ENCODE measurements around the gene ARPC1B.

The ARPC1B gene

DNA sequence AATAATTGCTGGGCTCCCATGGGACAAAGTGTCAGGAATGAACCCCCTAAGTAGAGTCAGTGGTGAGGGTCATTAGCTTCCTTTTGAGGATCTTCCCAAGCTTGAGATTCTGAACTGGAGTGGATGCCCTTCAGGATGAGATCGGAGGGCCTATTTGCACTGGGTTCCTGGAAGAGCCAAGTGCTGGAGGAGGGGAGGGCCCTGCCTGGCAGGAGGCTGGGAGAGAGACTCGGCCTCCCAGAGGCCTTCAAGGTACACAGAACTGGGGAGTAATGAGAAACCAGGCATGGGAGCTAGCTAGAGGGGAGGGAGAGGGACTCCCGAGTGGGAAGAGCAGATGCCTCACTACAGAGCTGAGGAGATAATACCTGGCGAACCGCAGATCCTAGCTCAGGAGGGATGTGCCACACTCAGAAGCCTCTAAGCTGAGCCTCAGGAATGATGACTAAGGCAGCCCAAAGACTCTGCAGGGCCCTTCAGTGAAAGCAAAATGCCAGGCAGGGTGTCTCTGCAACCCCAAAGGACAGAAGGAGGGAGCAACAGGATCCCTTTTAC lies 24.4 kb downstream of the ARPC1B start:
- WGBS, 2 donors (ENCODE audit: extremely low coverage in 2 of 2, insufficient read length in 2 of 2, insufficient replicate concordance in 1 of 2) = no CpG with 5 or more reads among the region's 5 CpGs

DNA sequence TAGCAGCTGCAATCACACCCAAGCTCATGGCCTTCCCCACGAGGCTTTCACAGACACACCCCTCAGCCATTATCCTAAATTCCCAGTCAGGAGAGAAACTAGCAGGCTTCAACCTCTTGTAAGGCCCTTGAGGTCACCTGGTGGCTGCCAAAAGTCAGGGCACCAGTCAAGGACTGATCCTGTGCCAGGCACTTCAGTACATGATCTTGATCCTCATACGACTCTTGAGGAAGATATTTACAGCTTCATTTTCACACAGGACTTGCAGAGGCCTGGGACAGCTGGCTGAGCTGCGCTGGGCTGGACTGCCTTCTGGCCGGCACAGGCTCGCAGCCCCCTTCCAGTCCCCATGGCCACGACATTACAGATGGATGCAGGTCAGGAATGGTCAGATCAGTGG lies 25.1 kb downstream of the ARPC1B start:
- peak overlapping the region; percentile 4 for H2BK5ac ChIP-seq (ENCODE audit: low read length)
- no peak overlapping the region for H3K4me2 ChIP-seq (ENCODE audit: insufficient read depth, low read length, poor library complexity, severe bottlenecking)
- H3K27me3 ChIP-seq (ENCODE audit: control insufficient read depth in 3 of 3, insufficient read depth in 3 of 3, low read depth in 1 of 3, low read length in 3 of 3) = no peaks in the 10 kb centered on the region
- H3K27ac ChIP-seq (replicated peaks; ENCODE audit: low read length) = no peak overlapping the region
- H3K79me1 ChIP-seq (ENCODE audit: low read depth, low read length) = peaks cover 4% of the 10 kb centered on the region
- no peak overlapping the region for H4K91ac ChIP-seq (ENCODE audit: low read depth, low read length, poor library complexity)
- H3K4me1 ChIP-seq (ENCODE audit: control insufficient read depth in 2 of 2, insufficient read depth in 1 of 2, low read depth in 1 of 2, low read length in 2 of 2) = peaks cover 0 to 2% of the 10 kb centered on the region in 2 donors
- no peak overlapping the region for H3K23ac ChIP-seq (ENCODE audit: low read depth, low read length, poor library complexity)
- no peak overlapping the region for H2BK12ac ChIP-seq (ENCODE audit: low read length)
- no peak overlapping the region for H2BK120ac ChIP-seq (ENCODE audit: low read depth, low read length)
- H3K36me3 ChIP-seq (replicated peaks in 1 of 2; ENCODE audit: control insufficient read depth in 2 of 2, insufficient read depth in 2 of 2, low read length in 2 of 2) = peaks cover 70 to 97% of the 10 kb centered on the region in 2 donors
- DNase-seq (ENCODE audit: low spot score) = no peak
- no peak overlapping the region for H3K4me3 ChIP-seq (ENCODE audit: low read length in 2 of 2)
- H4K8ac ChIP-seq (ENCODE audit: low read depth, low read length) = no peak overlapping the region
- H3K4ac ChIP-seq (ENCODE audit: low read length) = no peak overlapping the region
- H2BK15ac ChIP-seq (ENCODE audit: low read length) = no peak overlapping the region
- no peak overlapping the region for H3K14ac ChIP-seq (ENCODE audit: low read length)
- H3K9me3 ChIP-seq (replicated peaks in 1 of 2; ENCODE audit: control insufficient read depth in 2 of 2, insufficient read depth in 1 of 2, low read depth in 1 of 2, low read length in 2 of 2) = no peaks in the 10 kb centered on the region
- H2AK5ac ChIP-seq (ENCODE audit: low read depth, low read length) = no peak overlapping the region
- no peak overlapping the region for H3K18ac ChIP-seq (ENCODE audit: low read length)
- WGBS, 2 donors (ENCODE audit: extremely low coverage in 2 of 2, insufficient read length in 2 of 2, insufficient replicate concordance in 1 of 2) = no CpG with 5 or more reads among the region's 6 CpGs
- no peak overlapping the region for H2AFZ ChIP-seq (ENCODE audit: low read length)
- H3K9ac ChIP-seq (ENCODE audit: low read depth, low read length, poor library complexity) = no peak overlapping the region

More for the DNA sequence above, 24.4 kb downstream of the ARPC1B start:
- H4K8ac ChIP-seq (ENCODE audit: low read depth, low read length) = no peak overlapping the region
- H2AFZ ChIP-seq (ENCODE audit: low read length) = no peak overlapping the region
- H3K4me1 ChIP-seq (ENCODE audit: control insufficient read depth in 2 of 2, insufficient read depth in 1 of 2, low read depth in 1 of 2, low read length in 2 of 2) = peaks cover 0 to 3% of the 10 kb centered on the region in 2 donors
- H3K36me3 ChIP-seq (replicated peaks in 1 of 2; ENCODE audit: control insufficient read depth in 2 of 2, insufficient read depth in 2 of 2, low read length in 2 of 2) = peaks cover 66 to 97% of the 10 kb centered on the region in 2 donors
- H3K23ac ChIP-seq (ENCODE audit: low read depth, low read length, poor library complexity) = no peak overlapping the region
- no peak for DNase-seq (ENCODE audit: low spot score)
- H2BK15ac ChIP-seq (ENCODE audit: low read length) = no peak overlapping the region
- H3K9ac ChIP-seq (ENCODE audit: low read depth, low read length, poor library complexity) = no peak overlapping the region
- no peak overlapping the region for H2AK5ac ChIP-seq (ENCODE audit: low read depth, low read length)
- no peak overlapping the region for H2BK120ac ChIP-seq (ENCODE audit: low read depth, low read length)
- H3K4me3 ChIP-seq (ENCODE audit: low read length in 2 of 2) = no peak overlapping the region
- H3K9me3 ChIP-seq (replicated peaks in 1 of 2; ENCODE audit: control insufficient read depth in 2 of 2, insufficient read depth in 1 of 2, low read depth in 1 of 2, low read length in 2 of 2) = no peaks in the 10 kb centered on the region
- no peak overlapping the region for H2BK12ac ChIP-seq (ENCODE audit: low read length)
- H3K14ac ChIP-seq (ENCODE audit: low read length) = no peak overlapping the region
- no peaks in the 10 kb centered on the region for H3K27me3 ChIP-seq (ENCODE audit: control insufficient read depth in 3 of 3, insufficient read depth in 3 of 3, low read depth in 1 of 3, low read length in 3 of 3)
- no peak overlapping the region for H2BK5ac ChIP-seq (ENCODE audit: low read length)
- no peak overlapping the region for H3K18ac ChIP-seq (ENCODE audit: low read length)
- H3K79me1 ChIP-seq (ENCODE audit: low read depth, low read length) = no peaks in the 10 kb centered on the region
- no peak overlapping the region for H4K91ac ChIP-seq (ENCODE audit: low read depth, low read length, poor library complexity)
- no peak overlapping the region for H3K4ac ChIP-seq (ENCODE audit: low read length)
- H3K4me2 ChIP-seq (ENCODE audit: insufficient read depth, low read length, poor library complexity, severe bottlenecking) = no peak overlapping the region
- no peak overlapping the region for H3K27ac ChIP-seq (replicated peaks; ENCODE audit: low read length)

DNA sequence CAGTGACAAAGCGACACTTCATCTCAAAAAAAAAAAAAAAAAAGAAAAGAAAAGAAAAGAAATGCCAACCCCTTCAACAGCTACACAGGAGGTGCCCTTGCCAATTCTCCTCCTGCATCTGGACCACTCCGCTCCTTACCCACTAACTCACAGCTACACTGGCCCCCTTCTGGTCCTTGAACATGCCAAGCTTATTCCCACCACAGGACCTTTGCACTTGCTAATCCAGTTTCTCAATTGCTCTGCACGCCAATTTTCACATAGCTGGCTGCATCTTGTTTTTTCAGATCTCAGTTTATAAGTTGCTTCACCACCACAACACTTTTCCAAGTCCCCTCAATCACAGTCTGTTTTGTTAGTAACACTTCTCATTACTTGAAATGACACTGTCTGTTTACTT lies 28.3 kb downstream of the ARPC1B start:
- peaks cover 59 to 77% of the 10 kb centered on the region in 2 donors for H3K36me3 ChIP-seq (replicated peaks in 1 of 2; ENCODE audit: control insufficient read depth in 2 of 2, insufficient read depth in 2 of 2, low read length in 2 of 2)
- no peak overlapping the region for H3K14ac ChIP-seq (ENCODE audit: low read length)
- no peaks in the 10 kb centered on the region for H3K27me3 ChIP-seq (ENCODE audit: control insufficient read depth in 3 of 3, insufficient read depth in 3 of 3, low read depth in 1 of 3, low read length in 3 of 3)
- no peak overlapping the region for H3K4me3 ChIP-seq (ENCODE audit: low read length in 2 of 2)
- H2AK5ac ChIP-seq (ENCODE audit: low read depth, low read length) = no peak overlapping the region
- no CpG with 5 or more reads among the region's 3 CpGs for WGBS, 2 donors (ENCODE audit: extremely low coverage in 2 of 2, insufficient read length in 2 of 2, insufficient replicate concordance in 1 of 2)
- H3K9ac ChIP-seq (ENCODE audit: low read depth, low read length, poor library complexity) = no peak overlapping the region
- no peak overlapping the region for H3K4me2 ChIP-seq (ENCODE audit: insufficient read depth, low read length, poor library complexity, severe bottlenecking)
- no peak overlapping the region for H3K27ac ChIP-seq (replicated peaks; ENCODE audit: low read length)
- DNase-seq (ENCODE audit: low spot score) = no peak
- H3K4me1 ChIP-seq (ENCODE audit: control insufficient read depth in 2 of 2, insufficient read depth in 1 of 2, low read depth in 1 of 2, low read length in 2 of 2) = peaks cover 0 to 10% of the 10 kb centered on the region in 2 donors
- peaks cover 10% of the 10 kb centered on the region for H3K79me1 ChIP-seq (ENCODE audit: low read depth, low read length)
- H4K8ac ChIP-seq (ENCODE audit: low read depth, low read length) = no peak overlapping the region
- H3K9me3 ChIP-seq (replicated peaks in 1 of 2; ENCODE audit: control insufficient read depth in 2 of 2, insufficient read depth in 1 of 2, low read depth in 1 of 2, low read length in 2 of 2) = no peaks in the 10 kb centered on the region
- no peak overlapping the region for H2BK5ac ChIP-seq (ENCODE audit: low read length)
- no peak overlapping the region for H3K4ac ChIP-seq (ENCODE audit: low read length)
- no peak overlapping the region for H3K18ac ChIP-seq (ENCODE audit: low read length)
- no peak overlapping the region for H3K23ac ChIP-seq (ENCODE audit: low read depth, low read length, poor library complexity)
- H2BK12ac ChIP-seq (ENCODE audit: low read length) = no peak overlapping the region
- no peak overlapping the region for H2BK120ac ChIP-seq (ENCODE audit: low read depth, low read length)
- no peak overlapping the region for H2BK15ac ChIP-seq (ENCODE audit: low read length)
- H2AFZ ChIP-seq (ENCODE audit: low read length) = no peak overlapping the region
- no peak overlapping the region for H4K91ac ChIP-seq (ENCODE audit: low read depth, low read length, poor library complexity)

DNA sequence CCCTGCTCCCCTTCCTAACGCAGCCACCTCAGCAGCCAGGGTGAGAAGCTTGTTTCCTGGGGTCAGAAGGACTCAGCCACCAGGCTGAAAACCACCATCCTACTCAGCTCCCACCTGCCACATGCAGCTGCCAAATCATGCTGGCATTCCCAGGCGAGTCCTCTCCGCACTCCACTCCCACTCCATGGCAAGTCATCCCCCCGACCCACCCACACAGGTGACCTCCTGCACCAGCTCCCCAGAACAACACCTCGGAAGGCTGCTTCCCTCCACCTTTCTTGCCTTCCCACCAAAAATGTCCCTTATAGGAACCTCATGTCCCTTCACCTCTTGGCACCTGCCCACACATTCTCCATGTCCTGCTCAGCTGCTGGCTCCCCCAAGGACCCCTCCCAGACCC lies 29.2 kb downstream of the ARPC1B start:
- Histone ChIP-seq H2BK120ac (ENCODE audit: low read depth, low read length) (no peak overlapping the region), H3K4me2 (ENCODE audit: insufficient read depth, low read length, poor library complexity, severe bottlenecking) (no peak overlapping the region), H3K18ac (ENCODE audit: low read length) (no peak overlapping the region), H3K9me3 (replicated peaks in 1 of 2; ENCODE audit: control insufficient read depth in 2 of 2, insufficient read depth in 1 of 2, low read depth in 1 of 2, low read length in 2 of 2) (no peaks in the 10 kb centered on the region), H3K14ac (ENCODE audit: low read length) (no peak overlapping the region), H4K91ac (ENCODE audit: low read depth, low read length, poor library complexity) (no peak overlapping the region), H3K27me3 (ENCODE audit: control insufficient read depth in 3 of 3, insufficient read depth in 3 of 3, low read depth in 1 of 3, low read length in 3 of 3) (no peaks in the 10 kb centered on the region), H3K23ac (ENCODE audit: low read depth, low read length, poor library complexity) (no peak overlapping the region), H3K36me3 (replicated peaks in 1 of 2; ENCODE audit: control insufficient read depth in 2 of 2, insufficient read depth in 2 of 2, low read length in 2 of 2) (peaks cover 51 to 68% of the 10 kb centered on the region in 2 donors), H3K4ac (ENCODE audit: low read length) (no peak overlapping the region), H3K9ac (ENCODE audit: low read depth, low read length, poor library complexity) (peak overlapping the region; percentile 22), H4K8ac (ENCODE audit: low read depth, low read length) (no peak overlapping the region), H2AK5ac (ENCODE audit: low read depth, low read length) (no peak overlapping the region), H3K27ac (replicated peaks; ENCODE audit: low read length) (no peak overlapping the region), H3K79me1 (ENCODE audit: low read depth, low read length) (peaks cover 15% of the 10 kb centered on the region), H3K4me3 (ENCODE audit: low read length in 2 of 2) (peak overlapping the region in 1 of 2 donors; percentile 22), H2BK12ac (ENCODE audit: low read length) (no peak overlapping the region), H2BK5ac (ENCODE audit: low read length) (no peak overlapping the region), H2AFZ (ENCODE audit: low read length) (no peak overlapping the region), H2BK15ac (ENCODE audit: low read length) (no peak overlapping the region), H3K4me1 (ENCODE audit: control insufficient read depth in 2 of 2, insufficient read depth in 1 of 2, low read depth in 1 of 2, low read length in 2 of 2) (peaks cover 0 to 10% of the 10 kb centered on the region in 2 donors)
- no peak for DNase-seq (ENCODE audit: low spot score)
- no CpG with 5 or more reads among the region's 5 CpGs for WGBS, 2 donors (ENCODE audit: extremely low coverage in 2 of 2, insufficient read length in 2 of 2, insufficient replicate concordance in 1 of 2)
